Tibial nerve (tissue), 4 donors: ENCODE data around the gene DNM2.

ENCODE experiments used
- CTCF ChIP-seq, 5 experiments: fragments of 200-600 bp in 3 of 5; fragments of 450-650 bp in 2 of 5; sonication (generic) in 3 of 5; IDR thresholded peaks; one replicate each; pipeline ENCODE4 v1.5.1; 2016 to 2019; ENCODE audit warnings: antibody characterized with exemption in 5 of 5, mild to moderate bottlenecking in 3 of 5, moderate library complexity in 2 of 5
- EP300 ChIP-seq, 2 donors: sonication (generic); formaldehyde crosslinking; IDR thresholded peaks; one replicate each; pipeline ENCODE4 v1.6.1; 2017; ENCODE audit warnings: antibody characterized with exemption in 2 of 2, mild to moderate bottlenecking in 1 of 2
- POLR2A ChIP-seq, 2 donors: fragments of 450-650 bp; IDR thresholded peaks; one replicate each; pipeline ENCODE4 v1.6.1; 2017; ENCODE audit warnings: antibody characterized with exemption in 2 of 2, mild to moderate bottlenecking in 2 of 2, moderate library complexity in 2 of 2

- TF ChIP-seq CTCF (IDR thresholded peaks at IDR 0.05) (no peak), POLR2A (IDR thresholded peaks at IDR 0.05) (no peak), EP300 (IDR thresholded peaks at IDR 0.05) (no peak)
These were observed 144.8 kb downstream of the DNM2 start for GRCh38 chr19:10862561-10863106.
